ENCODE data around the gene FLOT2.
"Not testable (repeated sequence)": the region's sequence is repeated elsewhere in the genome, so short reads cannot be mapped to it uniquely, and the experiment has no call there.

Gene FLOT2

DNA sequence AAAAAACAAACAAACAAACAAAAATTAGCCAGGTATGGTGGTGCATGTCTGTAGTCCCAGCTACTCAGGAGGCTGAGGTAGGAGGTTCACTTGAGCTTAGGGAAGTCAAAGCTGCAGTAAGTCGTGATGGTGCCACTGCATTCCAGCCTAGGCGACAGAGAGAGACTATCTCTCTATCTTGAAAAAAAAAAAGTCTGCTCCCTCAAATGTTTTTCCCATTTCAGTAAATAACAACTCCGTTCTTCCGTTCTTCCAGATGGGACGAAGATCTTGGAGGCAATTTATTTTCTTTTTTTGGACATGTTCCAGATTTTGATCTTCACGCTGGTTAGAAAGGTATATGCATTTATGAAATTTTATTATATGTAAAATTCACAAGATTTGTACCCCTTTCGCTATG, 23.7 kb downstream of the FLOT2 start:
- DNase-seq (ENCODE audit: low spot score): no peak

- DNase-seq (ENCODE audit: low spot score): no peak
Observed at GRCh38 chr17:28871056-28871579, 26.4 kb downstream of the FLOT2 start.

DNA sequence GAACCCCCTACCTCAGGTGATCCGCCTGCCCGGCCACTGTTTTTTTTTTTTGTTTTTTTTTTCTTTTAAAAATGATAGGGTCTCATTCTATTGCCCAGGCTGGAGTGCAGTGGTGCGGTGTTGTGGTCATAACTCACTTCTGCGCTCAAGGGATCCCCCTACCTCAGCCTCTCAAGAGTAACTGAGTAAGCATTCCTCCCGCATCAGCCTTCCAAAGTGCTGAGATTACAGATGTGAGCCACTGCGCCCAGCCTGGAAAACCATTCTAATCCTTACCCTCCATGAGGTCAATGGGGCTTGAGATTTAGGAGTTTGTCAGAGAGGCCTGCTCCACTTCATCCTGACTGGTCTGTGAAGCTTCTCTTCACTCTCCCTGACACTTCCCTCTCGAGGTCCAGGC, 30.3 kb downstream of the FLOT2 start:
- no peak for DNase-seq (ENCODE audit: low spot score)

GRCh38 chr17:28865946-28866752, 31.4 kb downstream of the FLOT2 start:
- no peak for DNase-seq (ENCODE audit: low spot score)

DNA sequence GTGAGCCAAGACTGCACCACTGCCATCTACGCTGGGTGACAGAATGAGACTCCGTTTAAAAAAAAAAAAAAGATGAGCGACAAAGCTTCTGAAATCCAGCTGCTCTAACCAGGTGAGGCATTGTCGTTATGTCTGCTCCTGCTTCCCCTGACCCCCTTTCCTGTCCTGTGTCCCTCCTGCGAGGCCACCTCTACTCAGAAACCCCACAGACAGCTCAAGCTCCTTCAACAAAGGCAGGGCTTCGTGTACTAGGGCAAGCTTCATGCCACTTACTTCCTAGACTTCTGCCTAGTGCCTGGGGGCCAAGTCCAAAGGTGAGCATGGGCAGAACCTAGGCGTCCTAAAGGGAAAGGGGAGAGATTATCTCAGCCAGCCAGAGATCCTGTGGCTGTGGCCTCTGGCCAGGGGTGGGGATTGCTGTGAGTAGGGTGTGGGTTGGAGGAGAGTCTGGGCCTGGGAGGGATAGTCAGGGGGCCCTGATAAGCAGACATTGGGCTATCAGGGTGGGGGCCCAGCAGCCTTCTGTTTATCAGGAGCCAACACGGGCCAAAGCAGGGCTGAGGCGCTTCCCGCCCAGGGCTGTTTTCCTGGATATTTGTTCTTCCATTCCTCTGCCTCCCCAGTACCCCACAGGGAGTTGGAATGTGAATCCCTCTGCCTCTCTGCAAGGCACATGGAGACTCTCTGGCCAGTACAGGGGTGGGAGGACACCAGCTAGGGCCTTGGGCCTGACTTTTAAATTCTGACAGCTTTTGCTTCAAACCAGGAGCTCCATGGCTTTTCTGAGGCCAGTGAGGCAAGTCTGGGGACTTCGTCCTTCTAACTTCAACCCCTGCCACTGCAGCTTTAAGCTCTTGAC, 32.3 kb downstream of the FLOT2 start:
- no peak for DNase-seq (ENCODE audit: low spot score)

DNA sequence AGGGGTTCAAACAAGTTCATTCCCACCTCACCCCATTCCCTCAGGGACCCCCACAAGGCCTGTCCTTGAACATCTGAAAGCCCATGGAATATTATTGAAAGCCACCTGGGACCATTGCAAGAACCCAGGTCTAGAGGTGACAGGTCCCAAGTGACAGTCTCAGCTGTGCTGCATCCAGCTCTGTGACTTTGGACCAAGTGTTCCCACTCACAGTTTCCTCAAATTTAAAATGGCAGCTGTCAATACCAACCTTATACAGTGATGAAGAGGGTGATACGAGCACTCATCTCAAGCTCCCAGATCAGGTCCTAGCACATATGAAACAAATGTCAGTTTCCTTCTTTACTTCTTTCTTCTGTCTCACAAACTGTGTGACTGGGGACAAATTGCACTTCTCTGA, 33.6 kb downstream of the FLOT2 start:
- no peak for DNase-seq (ENCODE audit: low spot score)

DNA sequence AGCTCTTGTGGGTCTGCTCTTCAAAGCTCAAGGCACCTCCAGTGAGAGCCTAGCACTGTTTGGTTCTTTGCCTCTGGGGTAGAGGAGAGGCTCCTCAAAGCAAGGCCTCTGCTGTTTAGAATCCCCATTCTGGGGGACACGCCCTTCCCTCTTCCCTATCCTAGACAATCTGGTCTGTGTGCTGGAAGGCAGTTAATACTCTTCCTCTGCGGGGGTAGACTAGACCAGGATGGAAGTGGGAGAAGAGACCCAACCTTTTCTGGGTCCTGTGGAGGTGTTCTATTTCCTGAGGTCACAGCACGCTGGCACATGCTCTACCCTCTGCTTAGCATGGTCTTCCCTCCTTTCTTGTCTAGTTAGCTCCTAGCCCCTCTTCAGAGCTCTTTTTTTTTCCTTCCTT, 35.0 kb downstream of the FLOT2 start:
- DNase-seq (ENCODE audit: low spot score): no peak

GRCh38 chr17:28861393-28862203, 35.9 kb downstream of the FLOT2 start:
- DNase-seq (ENCODE audit: low spot score): no peak

DNA sequence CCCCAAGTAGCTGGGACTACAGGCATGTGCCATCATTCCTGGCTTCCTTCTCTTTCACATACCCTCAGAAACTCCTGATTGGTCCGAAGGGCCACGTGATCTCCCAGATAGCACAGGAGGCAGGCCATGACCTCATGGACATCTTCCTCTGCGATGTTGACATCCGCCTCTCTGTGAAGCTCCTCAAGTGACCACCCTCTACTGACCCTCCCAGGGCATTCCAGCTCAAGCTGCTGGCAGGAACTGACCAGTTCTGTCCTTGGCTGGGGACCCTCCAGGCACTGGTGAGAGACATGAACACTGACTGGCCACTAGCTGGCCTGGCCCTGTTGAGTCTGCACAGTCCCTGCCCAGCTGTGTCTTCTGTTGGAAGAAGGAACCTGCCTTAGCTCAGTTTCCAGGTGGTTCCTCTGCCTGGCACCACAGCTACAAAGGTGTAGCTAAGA, 37.1 kb downstream of the FLOT2 start:
- no peak for DNase-seq (ENCODE audit: low spot score)

DNA sequence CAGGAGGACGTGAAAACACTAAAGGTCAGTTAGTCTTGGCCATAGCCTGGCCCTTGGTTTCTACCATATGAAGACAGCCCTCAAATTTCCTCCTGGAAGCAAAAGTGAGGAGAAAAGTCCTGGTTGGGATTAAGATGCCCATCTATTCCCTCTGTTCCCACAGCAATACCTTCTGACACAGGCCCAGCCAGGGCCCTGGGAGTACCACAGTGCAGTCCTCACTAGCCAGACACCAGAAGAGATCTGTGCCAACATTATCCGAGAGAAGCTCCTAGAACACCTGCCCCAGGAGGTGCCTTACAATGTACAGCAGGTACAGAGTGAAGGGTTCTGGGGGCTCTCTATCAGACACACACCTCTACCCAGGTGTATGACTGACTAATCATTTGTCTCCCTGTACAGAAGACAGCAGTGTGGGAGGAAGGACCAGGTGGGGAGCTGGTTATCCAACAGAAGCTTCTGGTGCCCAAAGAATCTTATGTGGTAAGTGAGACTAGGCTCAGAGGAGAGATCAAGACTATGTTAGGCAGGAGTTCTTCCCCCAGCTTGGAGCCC, 38.7 kb downstream of the FLOT2 start:
- DNase-seq (ENCODE audit: low spot score): no peak

- no peak for DNase-seq (ENCODE audit: low spot score)
Observed at GRCh38 chr17:28857905-28858800, 39.4 kb downstream of the FLOT2 start.

DNA sequence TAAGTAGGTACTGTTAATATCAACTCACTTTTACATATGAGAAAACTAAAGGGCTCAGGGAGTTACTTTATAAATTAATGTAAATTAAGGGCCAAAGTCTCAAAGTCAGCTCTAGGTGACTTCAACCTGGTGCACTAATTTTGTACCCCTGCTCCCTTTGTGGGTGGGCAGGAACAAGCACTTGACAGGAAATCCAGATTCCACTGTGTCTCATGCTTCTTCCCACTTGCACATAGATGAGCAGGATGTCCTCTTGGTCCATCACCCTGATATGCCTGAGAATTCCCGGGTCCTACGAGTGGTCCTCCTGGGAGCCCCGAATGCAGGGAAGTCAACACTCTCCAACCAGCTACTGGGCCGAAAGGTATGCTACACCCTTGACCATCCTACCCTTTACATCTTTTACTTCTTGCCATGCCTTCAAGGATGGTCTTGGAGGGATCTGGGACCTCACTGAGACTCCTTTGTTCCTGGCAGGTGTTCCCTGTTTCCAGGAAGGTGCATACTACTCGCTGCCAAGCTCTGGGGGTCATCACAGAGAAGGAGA, 41.4 kb downstream of the FLOT2 start:
- no peak for DNase-seq (ENCODE audit: low spot score)

- no peak for DNase-seq (ENCODE audit: low spot score)
Observed at GRCh38 chr17:28855336-28855679, 42.2 kb downstream of the FLOT2 start.

DNA sequence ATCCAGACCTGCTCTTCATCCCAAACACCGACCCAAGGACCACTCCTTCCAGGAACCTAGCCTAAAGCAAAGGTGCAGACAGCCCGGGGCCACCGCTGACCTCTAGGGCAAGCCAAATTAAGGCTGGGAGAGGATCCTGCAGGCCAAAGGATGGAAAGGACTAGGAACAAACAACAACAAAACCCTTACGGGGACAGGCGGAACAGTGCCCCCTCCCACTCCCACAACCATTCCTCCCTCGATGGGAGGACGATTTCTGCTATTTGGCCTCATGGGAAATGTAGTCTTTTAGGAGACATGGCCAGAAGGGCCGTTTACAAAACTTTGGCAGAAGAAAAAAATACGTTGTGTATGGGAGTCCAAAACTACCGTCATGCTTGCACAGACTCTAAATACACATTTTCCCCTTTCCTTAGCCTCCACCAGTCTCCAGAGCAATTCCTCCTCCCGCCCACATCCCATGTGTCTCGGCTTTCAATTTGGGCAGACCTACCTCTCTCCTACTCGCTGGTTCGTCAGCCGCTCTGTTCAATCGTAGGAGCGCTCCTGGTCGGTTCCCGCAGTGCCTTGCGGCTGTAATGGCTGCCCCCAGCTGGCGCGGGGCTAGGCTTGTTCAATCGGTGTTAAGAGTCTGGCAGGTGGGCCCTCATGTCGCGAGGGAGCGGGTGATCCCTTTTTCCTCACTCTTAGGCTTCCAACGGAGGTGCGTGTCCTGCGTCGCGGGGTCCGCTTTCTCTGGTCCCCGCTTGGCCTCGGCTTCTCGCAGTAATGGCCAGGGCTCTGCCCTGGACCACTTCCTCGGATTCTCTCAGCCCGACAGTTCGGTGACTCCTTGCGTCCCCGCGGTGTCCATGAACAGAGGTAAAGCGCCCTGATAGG, 42.8 kb downstream of the FLOT2 start, which contains the start of gene ERAL1:
TSS of gene ERAL1 (plus strand) at position 560 of the 879 bp plus-strand sequence. CDS start at position 579, 19 bp downstream.
- DNase-seq (ENCODE audit: low spot score): peak; percentile 94

DNA sequence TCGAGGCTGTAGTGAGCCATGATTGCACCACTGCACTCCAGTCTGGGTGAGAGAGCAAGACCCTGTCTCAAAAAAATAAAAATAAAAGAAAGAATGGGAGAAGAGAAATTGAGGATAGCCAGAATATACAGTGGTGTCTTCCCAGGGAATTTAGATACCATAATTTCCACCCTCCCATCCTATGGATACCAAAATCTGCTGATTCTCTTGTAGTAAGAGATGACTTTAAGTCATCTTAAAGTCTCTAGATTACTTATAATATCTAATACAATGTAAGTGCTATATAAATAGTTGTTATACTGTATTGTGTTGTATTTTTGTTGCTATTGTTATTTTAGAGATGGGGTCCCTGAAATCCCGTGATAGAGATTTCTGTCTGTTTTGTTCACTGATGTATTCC, 44.2 kb downstream of the FLOT2 start:
- no peak for DNase-seq (ENCODE audit: low spot score)

GRCh38 chr17:28849281-28849680, 48.3 kb downstream of the FLOT2 start:
- no peak for DNase-seq (ENCODE audit: low spot score)

GRCh38 chr17:28848667-28849066, 48.9 kb downstream of the FLOT2 start:
- DNase-seq (ENCODE audit: low spot score): not testable (repeated sequence)

DNA sequence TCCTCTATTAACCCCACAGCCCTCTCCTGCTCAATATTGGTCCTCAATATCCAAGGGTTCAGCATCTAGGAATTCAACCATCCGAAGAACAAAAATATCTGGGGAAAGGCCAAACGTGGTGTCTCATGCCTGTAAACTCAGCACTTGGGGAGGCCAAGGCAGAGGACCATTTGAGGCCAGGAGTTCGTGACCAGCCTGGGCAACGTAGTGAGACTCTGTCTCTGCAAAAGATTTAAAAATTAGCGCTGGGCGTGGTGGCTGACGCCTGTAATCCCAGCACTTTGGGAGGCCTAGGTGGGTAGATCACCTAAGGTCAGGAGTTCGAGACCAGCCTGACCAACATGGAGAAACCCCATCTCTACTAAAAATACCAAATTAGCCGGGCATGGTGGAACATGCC, 50.8 kb downstream of the FLOT2 start:
- not testable (repeated sequence) for DNase-seq (ENCODE audit: low spot score)

GRCh38 chr17:28846231-28846630, 51.3 kb downstream of the FLOT2 start:
- no peak for DNase-seq (ENCODE audit: low spot score)

DNA sequence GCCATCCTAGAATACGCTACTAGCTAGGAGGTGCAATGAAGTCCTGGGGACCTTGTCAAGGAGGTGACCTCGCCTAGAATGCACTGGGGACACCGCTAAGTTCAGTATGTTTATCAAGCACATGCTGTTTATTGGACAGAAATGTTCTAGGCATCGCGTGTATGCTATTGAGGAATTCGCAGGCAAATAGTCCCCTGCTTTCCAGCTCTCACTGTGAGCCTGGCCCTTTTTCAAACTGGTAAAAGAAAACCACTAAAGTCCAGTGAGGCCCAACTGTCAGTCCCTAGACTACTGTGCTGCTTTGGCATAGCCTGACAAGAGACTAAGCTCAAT, 53.8 kb downstream of the FLOT2 start:
- DNase-seq (ENCODE audit: low spot score): no peak

Data from ecto neural progenitor cell (in vitro differentiated cells).